Vagina (tissue), 2 donors: ENCODE measurements around the gene STRA6.
A peak's percentile ranks its signal among the peaks of the same experiment; 100 is the strongest.

Experiments used
- POLR2AphosphoS5 ChIP-seq, 2 donors: sonication (generic); formaldehyde crosslinking; IDR thresholded peaks; one replicate each; pipeline ENCODE4 v1.9.0; 2017; ENCODE audit warnings: antibody characterized with exemption in 2 of 2, mild to moderate bottlenecking in 2 of 2, low read depth in 1 of 2; ENCODE audit not compliant: insufficient read depth in 1 of 2
- TF ChIP-seq, protein P1 (sequence below), 3 experiments: fragments of 450-650 bp in 2 of 3; fragments of 200-600 bp in 1 of 3; sonication (generic) in 1 of 3; IDR thresholded peaks; one replicate each; pipeline ENCODE4 v1.5.1; 2017 to 2019; ENCODE audit warnings: antibody characterized with exemption in 3 of 3, mild to moderate bottlenecking in 2 of 3, moderate library complexity in 2 of 3

DNA sequence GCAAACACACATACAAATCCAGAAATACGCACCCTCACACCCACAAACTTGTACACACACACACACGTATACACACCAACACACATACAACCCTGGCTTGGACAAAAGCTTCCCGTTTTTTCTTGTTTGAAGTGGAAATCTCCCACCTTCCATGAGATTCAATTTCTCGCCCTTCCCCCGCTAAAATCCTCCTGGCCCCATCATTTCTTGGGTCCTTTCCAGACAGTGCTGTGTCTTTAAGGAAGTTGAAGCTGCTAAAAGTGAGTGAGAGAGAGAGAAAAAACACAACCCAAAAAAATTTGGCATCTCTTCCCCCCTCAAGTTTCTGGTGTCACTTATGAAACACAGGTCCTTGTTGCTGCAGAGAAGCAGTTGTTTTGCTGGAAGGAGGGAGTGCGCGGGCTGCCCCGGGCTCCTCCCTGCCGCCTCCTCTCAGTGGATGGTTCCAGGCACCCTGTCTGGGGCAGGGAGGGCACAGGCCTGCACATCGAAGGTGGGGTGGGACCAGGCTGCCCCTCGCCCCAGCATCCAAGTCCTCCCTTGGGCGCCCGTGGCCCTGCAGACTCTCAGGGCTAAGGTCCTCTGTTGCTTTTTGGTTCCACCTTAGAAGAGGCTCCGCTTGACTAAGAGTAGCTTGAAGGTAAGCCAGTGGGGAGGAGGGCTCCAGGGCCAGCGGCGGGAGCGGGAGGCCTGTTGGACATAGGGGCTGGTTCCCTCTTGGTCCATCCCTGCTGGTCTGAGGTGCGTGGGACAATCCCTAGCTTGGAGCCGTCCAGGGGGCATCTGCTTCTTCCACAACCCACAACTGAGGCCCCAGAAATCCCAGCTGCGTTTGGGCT lies 29.0 kb downstream of the STRA6 start, which contains the start of gene ISLR:
- TF ChIP-seq, protein P1, sequence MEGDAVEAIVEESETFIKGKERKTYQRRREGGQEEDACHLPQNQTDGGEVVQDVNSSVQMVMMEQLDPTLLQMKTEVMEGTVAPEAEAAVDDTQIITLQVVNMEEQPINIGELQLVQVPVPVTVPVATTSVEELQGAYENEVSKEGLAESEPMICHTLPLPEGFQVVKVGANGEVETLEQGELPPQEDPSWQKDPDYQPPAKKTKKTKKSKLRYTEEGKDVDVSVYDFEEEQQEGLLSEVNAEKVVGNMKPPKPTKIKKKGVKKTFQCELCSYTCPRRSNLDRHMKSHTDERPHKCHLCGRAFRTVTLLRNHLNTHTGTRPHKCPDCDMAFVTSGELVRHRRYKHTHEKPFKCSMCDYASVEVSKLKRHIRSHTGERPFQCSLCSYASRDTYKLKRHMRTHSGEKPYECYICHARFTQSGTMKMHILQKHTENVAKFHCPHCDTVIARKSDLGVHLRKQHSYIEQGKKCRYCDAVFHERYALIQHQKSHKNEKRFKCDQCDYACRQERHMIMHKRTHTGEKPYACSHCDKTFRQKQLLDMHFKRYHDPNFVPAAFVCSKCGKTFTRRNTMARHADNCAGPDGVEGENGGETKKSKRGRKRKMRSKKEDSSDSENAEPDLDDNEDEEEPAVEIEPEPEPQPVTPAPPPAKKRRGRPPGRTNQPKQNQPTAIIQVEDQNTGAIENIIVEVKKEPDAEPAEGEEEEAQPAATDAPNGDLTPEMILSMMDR (IDR thresholded peaks at IDR 0.05): no peak
- TF ChIP-seq POLR2AphosphoS5 (IDR thresholded peaks at IDR 0.05; ENCODE audit: insufficient read depth in 1 of 2, low read depth in 1 of 2): peak; percentile 10 to 89
